ENCODE data around the gene HS1BP3. TPM values are rescaled to one million over a fixed set of nuclear protein-coding genes. Genes with fewer than 3 reads are reported as not detected.

HS1BP3 gene
- total and polyA plus RNA-seq, 9 of the 15 experiments (the other 6 are each of a cell fraction or from before 2014, with no cell fraction given) = 0.41 to 8.3 (median 5.9) TPM

DNA sequence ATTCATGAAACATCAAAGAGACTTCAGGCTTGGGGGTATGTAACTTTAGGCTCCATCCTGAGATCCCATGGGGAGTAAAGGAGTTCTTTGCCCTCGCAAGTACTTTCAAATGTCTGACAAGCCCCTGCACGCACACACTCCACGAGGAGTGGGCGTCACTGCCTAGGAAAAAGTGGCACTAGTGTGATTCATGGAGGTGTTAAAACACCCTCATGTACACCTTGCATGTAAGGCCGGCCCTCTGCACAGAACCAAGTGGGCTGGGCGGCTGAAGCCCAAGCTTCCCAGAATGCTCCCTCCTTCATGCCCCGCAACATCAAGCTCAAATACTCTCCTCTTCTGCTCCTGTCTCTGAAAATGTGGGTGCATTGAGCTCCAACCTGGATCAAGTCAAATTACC lies 7.8 kb downstream of the HS1BP3 start (continued):
- TF ChIP-seq, protein P1, sequence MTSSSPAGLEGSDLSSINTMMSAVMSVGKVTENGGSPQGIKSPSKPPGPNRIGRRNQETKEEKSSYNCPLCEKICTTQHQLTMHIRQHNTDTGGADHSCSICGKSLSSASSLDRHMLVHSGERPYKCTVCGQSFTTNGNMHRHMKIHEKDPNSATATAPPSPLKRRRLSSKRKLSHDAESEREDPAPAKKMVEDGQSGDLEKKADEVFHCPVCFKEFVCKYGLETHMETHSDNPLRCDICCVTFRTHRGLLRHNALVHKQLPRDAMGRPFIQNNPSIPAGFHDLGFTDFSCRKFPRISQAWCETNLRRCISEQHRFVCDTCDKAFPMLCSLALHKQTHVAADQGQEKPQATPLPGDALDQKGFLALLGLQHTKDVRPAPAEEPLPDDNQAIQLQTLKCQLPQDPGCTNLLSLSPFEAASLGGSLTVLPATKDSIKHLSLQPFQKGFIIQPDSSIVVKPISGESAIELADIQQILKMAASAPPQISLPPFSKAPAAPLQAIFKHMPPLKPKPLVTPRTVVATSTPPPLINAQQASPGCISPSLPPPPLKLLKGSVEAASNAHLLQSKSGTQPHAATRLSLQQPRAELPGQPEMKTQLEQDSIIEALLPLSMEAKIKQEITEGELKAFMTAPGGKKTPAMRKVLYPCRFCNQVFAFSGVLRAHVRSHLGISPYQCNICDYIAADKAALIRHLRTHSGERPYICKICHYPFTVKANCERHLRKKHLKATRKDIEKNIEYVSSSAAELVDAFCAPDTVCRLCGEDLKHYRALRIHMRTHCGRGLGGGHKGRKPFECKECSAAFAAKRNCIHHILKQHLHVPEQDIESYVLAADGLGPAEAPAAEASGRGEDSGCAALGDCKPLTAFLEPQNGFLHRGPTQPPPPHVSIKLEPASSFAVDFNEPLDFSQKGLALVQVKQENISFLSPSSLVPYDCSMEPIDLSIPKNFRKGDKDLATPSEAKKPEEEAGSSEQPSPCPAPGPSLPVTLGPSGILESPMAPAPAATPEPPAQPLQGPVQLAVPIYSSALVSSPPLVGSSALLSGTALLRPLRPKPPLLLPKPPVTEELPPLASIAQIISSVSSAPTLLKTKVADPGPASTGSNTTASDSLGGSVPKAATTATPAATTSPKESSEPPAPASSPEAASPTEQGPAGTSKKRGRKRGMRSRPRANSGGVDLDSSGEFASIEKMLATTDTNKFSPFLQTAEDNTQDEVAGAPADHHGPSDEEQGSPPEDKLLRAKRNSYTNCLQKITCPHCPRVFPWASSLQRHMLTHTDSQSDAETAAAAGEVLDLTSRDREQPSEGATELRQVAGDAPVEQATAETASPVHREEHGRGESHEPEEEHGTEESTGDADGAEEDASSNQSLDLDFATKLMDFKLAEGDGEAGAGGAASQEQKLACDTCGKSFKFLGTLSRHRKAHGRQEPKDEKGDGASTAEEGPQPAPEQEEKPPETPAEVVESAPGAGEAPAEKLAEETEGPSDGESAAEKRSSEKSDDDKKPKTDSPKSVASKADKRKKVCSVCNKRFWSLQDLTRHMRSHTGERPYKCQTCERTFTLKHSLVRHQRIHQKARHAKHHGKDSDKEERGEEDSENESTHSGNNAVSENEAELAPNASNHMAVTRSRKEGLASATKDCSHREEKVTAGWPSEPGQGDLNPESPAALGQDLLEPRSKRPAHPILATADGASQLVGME (CRISPR knock-in tag; IDR thresholded peaks at IDR 0.05) = no peak
- TF ChIP-seq SMAD1 (IDR thresholded peaks at IDR 0.05; ENCODE audit: low read depth, low read length, partially characterized antibody) = no peak
- no peak for TF ChIP-seq KDM4B (IDR thresholded peaks at IDR 0.05; ENCODE audit: borderline replicate concordance in 2 of 2, low read depth in 1 of 2)
- TF ChIP-seq CEBPG (CRISPR knock-in tag; IDR thresholded peaks at IDR 0.05) = no peak
- no peak for TF ChIP-seq CEBPG (tag; conservative IDR thresholded peaks at IDR 0.05 in 1 of 2, IDR thresholded peaks at IDR 0.05 in 1 of 2)
- TF ChIP-seq ETV1 (tag; conservative IDR thresholded peaks at IDR 0.05; ENCODE audit: low read depth) = no peak
